GM21447 (cell line): Measurements from ENCODE around the gene TDRD12.

Experiments used
- ATAC-seq: cut with Tn5 transposase; IDR thresholded peaks from one replicate; pipeline ENCODE4 v1.9.1; 2021; ENCODE audit not compliant: unreplicated experiment

The TDRD12 gene

GRCh38 chr19:32719611-32720059 is at the start of gene TDRD12:
Gene TDRD12 (plus strand): TSS chr19:32719767. CDS start chr19:32720073, 306 bp downstream.
- ATAC-seq: no peak

- no peak for ATAC-seq
These were observed 47.5 kb upstream of the TDRD12 start for GRCh38 chr19:32671883-32672593.

- no peak for ATAC-seq
These were observed 46.7 kb upstream of the TDRD12 start for GRCh38 chr19:32672841-32673240.

GRCh38 chr19:32673573-32673972 is 46.0 kb upstream of the TDRD12 start:
- ATAC-seq: no peak

- ATAC-seq: no peak
These were observed 45.2 kb upstream of the TDRD12 start for GRCh38 chr19:32674153-32674930.

GRCh38 chr19:32674931-32675719 is 44.4 kb upstream of the TDRD12 start, which contains the start of gene ANKRD27:
Gene ANKRD27 (minus strand): TSS chr19:32675180. CDS start chr19:32659015, 16,165 bp downstream.
- ATAC-seq: peak; percentile 96

- ATAC-seq: peak; percentile 32
These were observed 43.8 kb upstream of the TDRD12 start, which contains the start of gene RGS9BP for GRCh38 chr19:32675720-32676185. Gene RGS9BP (plus strand): TSS chr19:32675848. CDS start chr19:32676264, 416 bp downstream.

- ATAC-seq: no peak
These were observed 43.2 kb upstream of the TDRD12 start for GRCh38 chr19:32676186-32676894.

GRCh38 chr19:32676895-32677359 is 42.6 kb upstream of the TDRD12 start:
- ATAC-seq: no peak

GRCh38 chr19:32677657-32678056 is 41.9 kb upstream of the TDRD12 start:
- no peak for ATAC-seq

- ATAC-seq: no peak
These were observed 38.6 kb upstream of the TDRD12 start for GRCh38 chr19:32680986-32681385.

GRCh38 chr19:32682317-32682716 is 37.2 kb upstream of the TDRD12 start:
- ATAC-seq: no peak

GRCh38 chr19:32686847-32687475 is 32.6 kb upstream of the TDRD12 start:
- no peak for ATAC-seq

GRCh38 chr19:32687681-32688080 is 31.9 kb upstream of the TDRD12 start:
- ATAC-seq: no peak

GRCh38 chr19:32688311-32688710 is 31.3 kb upstream of the TDRD12 start:
- ATAC-seq: no peak

GRCh38 chr19:32691291-32691951 is 28.1 kb upstream of the TDRD12 start, which contains the start of gene NUDT19:
Gene NUDT19 (plus strand): TSS chr19:32691821. CDS start chr19:32691961, 140 bp downstream.
- ATAC-seq: peak; percentile 91

- peak; percentile 48 for ATAC-seq
These were observed 27.4 kb upstream of the TDRD12 start for GRCh38 chr19:32691952-32692726.

- ATAC-seq: no peak
These were observed 26.9 kb upstream of the TDRD12 start for GRCh38 chr19:32692727-32693061.
